ENCODE results near the gene SLC13A3. TPM values are rescaled to one million over a fixed set of nuclear protein-coding genes. Genes with fewer than 3 reads are reported as not detected.

Gene SLC13A3
- total and polyA plus RNA-seq, 4 donors: 1.5 to 10.7 (median 8.3) TPM

GRCh38 chr20:46571418-46571817 is 79.8 kb downstream of the SLC13A3 start:
- peaks cover 0 to 7% (median 5%) of the 10 kb centered on the region in 4 donors for H3K4me1 ChIP-seq (ENCODE audit: control insufficient read depth in 4 of 4, insufficient read depth in 4 of 4, low read length in 3 of 4)
- no peaks in the 10 kb centered on the region for H3K27me3 ChIP-seq (ENCODE audit: control insufficient read depth in 4 of 4, insufficient read depth in 4 of 4, low read length in 3 of 4)
- H3K27ac ChIP-seq (ENCODE audit: low read depth in 1 of 2, low read length in 2 of 2): no peak overlapping the region
- no peaks in the 10 kb centered on the region for H3K9me3 ChIP-seq (ENCODE audit: control insufficient read depth in 4 of 4, low read length in 3 of 4)
- TF ChIP-seq JUND (IDR thresholded peaks at IDR 0.05): no peak
- TF ChIP-seq CTCF (IDR thresholded peaks at IDR 0.05; ENCODE audit: low read depth, low read length, missing input control): no peak
- no peak for TF ChIP-seq HNF4A (conservative IDR thresholded peaks at IDR 0.05)
- no peak overlapping the region for H3K4me3 ChIP-seq (ENCODE audit: low read depth in 1 of 3, low read length in 3 of 3)
- H3K9ac ChIP-seq (ENCODE audit: low read depth in 1 of 2, low read length in 2 of 2): no peak overlapping the region
- DNase-seq (ENCODE audit: low spot score): no peak
- WGBS: 98% methylated on average over 2 of the region's 2 CpGs
- H3K36me3 ChIP-seq (ENCODE audit: control insufficient read depth in 4 of 4, insufficient read depth in 3 of 4, low read depth in 1 of 4, low read length in 3 of 4): no peaks in the 10 kb centered on the region

- Histone ChIP-seq H3K27me3 (ENCODE audit: control insufficient read depth in 4 of 4, insufficient read depth in 4 of 4, low read length in 3 of 4) (no peaks in the 10 kb centered on the region), H3K4me3 (ENCODE audit: low read depth in 1 of 3, low read length in 3 of 3) (no peak overlapping the region), H3K4me1 (ENCODE audit: control insufficient read depth in 4 of 4, insufficient read depth in 4 of 4, low read length in 3 of 4) (peaks cover 0 to 7% (median 5%) of the 10 kb centered on the region in 4 donors), H3K27ac (ENCODE audit: low read depth in 1 of 2, low read length in 2 of 2) (no peak overlapping the region), H3K9ac (ENCODE audit: low read depth in 1 of 2, low read length in 2 of 2) (no peak overlapping the region), H3K9me3 (ENCODE audit: control insufficient read depth in 4 of 4, low read length in 3 of 4) (no peaks in the 10 kb centered on the region), H3K36me3 (ENCODE audit: control insufficient read depth in 4 of 4, insufficient read depth in 3 of 4, low read depth in 1 of 4, low read length in 3 of 4) (no peaks in the 10 kb centered on the region)
- DNase-seq (ENCODE audit: low spot score): no peak
- TF ChIP-seq HNF4G (IDR thresholded peaks at IDR 0.05) (no peak), GABPA (IDR thresholded peaks at IDR 0.05 in 1 of 2, conservative IDR thresholded peaks at IDR 0.05 in 1 of 2) (no peak), FOXA1 (IDR thresholded peaks at IDR 0.05) (no peak), MAX (IDR thresholded peaks at IDR 0.05) (no peak), FOXA2 (IDR thresholded peaks at IDR 0.05) (no peak), REST (IDR thresholded peaks at IDR 0.05) (no peak), RXRA (IDR thresholded peaks at IDR 0.05) (no peak), NR2F2 (IDR thresholded peaks at IDR 0.05) (no peak), EGR1 (IDR thresholded peaks at IDR 0.05; ENCODE audit: low read depth in 2 of 2) (no peak)
- WGBS: 76% methylated on average over 5 of the region's 5 CpGs
Observed at GRCh38 chr20:46570956-46571355, 80.3 kb downstream of the SLC13A3 start.

GRCh38 chr20:46569961-46570360 is 81.3 kb downstream of the SLC13A3 start:
- peaks cover 0 to 7% (median 5%) of the 10 kb centered on the region in 4 donors for H3K4me1 ChIP-seq (ENCODE audit: control insufficient read depth in 4 of 4, insufficient read depth in 4 of 4, low read length in 3 of 4)
- H3K4me3 ChIP-seq (ENCODE audit: low read depth in 1 of 3, low read length in 3 of 3): no peak overlapping the region
- no peaks in the 10 kb centered on the region for H3K27me3 ChIP-seq (ENCODE audit: control insufficient read depth in 4 of 4, insufficient read depth in 4 of 4, low read length in 3 of 4)
- DNase-seq (ENCODE audit: low spot score): no peak
- no peaks in the 10 kb centered on the region for H3K36me3 ChIP-seq (ENCODE audit: control insufficient read depth in 4 of 4, insufficient read depth in 3 of 4, low read depth in 1 of 4, low read length in 3 of 4)
- TF ChIP-seq HNF4G (IDR thresholded peaks at IDR 0.05): no peak
- TF ChIP-seq ATF3 (IDR thresholded peaks at IDR 0.05): no peak
- no peak for TF ChIP-seq RAD21 (IDR thresholded peaks at IDR 0.05)
- no peak overlapping the region for H3K9ac ChIP-seq (ENCODE audit: low read depth in 1 of 2, low read length in 2 of 2)
- no peaks in the 10 kb centered on the region for H3K9me3 ChIP-seq (ENCODE audit: control insufficient read depth in 4 of 4, low read length in 3 of 4)
- 91% methylated on average over 5 of the region's 5 CpGs for WGBS
- H3K27ac ChIP-seq (ENCODE audit: low read depth in 1 of 2, low read length in 2 of 2): no peak overlapping the region

Measured in liver (tissue), 9 donors.